H1 (cell line): ENCODE results near the gene PKMYT1. TPM values are rescaled to one million over a fixed set of nuclear protein-coding genes. Genes with fewer than 3 reads are reported as not detected.

Experiments
- BRCA1 ChIP-seq: IDR thresholded peaks from 2 replicates; pipeline ENCODE4 v1.6.1; 2012; ENCODE audit warnings: low read depth, low read length, improper control_type of control experiment
- polyA plus RNA-seq, 7 experiments: library from polyadenylated mRNA; depleted of rRNA in 3 of 7; stranded (reverse) in 5 of 7; unstranded in 2 of 7; fragments of >200 nt in 5 of 7; fragments of 200-250 nt in 2 of 7; gene quantifications; 1 replicate in 5 of 7; 2 replicates in 1 of 7; 4 replicates in 1 of 7; pipeline versions ENCODE4 v1.2.1 to v1.2.3, GENCODE V29; 2011 to 2013; ENCODE audit warnings: missing spikeins in 2 of 7, mixed read lengths in 2 of 7
- total RNA-seq: library from RNA; stranded (reverse); fragmentation: NEBNext Ultra II Directional; extraction: Animal tissue kit (Norgen Biotek cat#: 25700); gene quantifications from 2 replicates; pipeline ENCODE4 v1.2.1, GENCODE V29; 2021
- TF ChIP-seq, protein P1 (sequence below), 3 experiments: IDR thresholded peaks; 1 replicate in 2 of 3; 2 replicates in 1 of 3; pipeline versions ENCODE4 v1.5.1 to v1.6.1; 2011; ENCODE audit warnings: low read length in 3 of 3, mild to moderate bottlenecking in 3 of 3, inconsistent platforms in 2 of 3, low read depth in 1 of 3, moderate library complexity in 1 of 3; ENCODE audit not compliant: insufficient read depth in 1 of 3; ENCODE audit errors: control extremely low read depth in 1 of 3

The PKMYT1 gene
- total and polyA plus RNA-seq, 2 of the 8 experiments (the other 6 are each of a cell fraction or from before 2014, with no cell fraction given), result 74.7 to 85.2 TPM

DNA sequence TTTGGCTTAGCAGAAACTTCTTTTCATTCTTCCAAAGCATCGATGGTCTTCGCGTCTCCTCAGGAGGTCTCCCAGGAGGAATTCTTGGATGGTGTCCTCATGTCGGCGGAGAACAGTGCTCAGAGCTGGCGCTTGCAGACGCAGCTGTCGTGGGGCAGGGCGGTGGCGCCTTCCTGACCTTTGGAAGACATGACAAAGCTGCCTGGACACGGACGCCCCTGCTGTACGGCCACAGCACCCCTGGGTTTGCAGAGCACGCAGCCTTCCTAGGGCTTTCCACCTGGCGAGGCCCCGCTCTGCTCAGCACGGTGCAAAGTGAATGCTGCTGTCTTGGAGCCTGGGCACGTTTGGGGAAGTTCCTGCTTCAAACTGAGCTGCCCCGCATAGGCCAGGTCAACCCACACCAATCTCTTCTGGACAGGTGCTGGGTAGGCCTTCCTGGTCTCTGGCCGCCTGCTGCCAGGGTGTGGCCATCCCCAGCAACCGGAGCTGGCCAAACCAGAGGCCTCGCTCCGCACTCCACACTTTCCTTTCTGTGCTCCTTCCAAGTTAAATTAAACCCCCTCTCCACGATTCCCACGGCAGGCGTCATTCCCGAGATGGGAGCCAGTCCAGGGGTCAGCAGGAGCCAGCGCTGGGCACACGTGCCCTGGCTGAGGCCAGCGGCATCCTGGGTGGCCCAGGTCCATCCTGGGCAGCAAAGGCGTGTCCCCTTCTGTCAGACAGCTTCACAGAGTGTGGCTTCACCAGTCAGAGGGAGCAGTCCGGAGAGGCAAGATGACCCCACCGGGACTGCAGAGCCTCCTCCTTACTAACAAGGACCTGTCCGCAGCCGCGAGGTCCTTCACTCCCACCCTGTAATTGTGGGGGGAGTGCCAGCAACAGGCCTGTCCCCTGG, 31.2 kb downstream of the PKMYT1 start (continued):
- TF ChIP-seq, protein P1, sequence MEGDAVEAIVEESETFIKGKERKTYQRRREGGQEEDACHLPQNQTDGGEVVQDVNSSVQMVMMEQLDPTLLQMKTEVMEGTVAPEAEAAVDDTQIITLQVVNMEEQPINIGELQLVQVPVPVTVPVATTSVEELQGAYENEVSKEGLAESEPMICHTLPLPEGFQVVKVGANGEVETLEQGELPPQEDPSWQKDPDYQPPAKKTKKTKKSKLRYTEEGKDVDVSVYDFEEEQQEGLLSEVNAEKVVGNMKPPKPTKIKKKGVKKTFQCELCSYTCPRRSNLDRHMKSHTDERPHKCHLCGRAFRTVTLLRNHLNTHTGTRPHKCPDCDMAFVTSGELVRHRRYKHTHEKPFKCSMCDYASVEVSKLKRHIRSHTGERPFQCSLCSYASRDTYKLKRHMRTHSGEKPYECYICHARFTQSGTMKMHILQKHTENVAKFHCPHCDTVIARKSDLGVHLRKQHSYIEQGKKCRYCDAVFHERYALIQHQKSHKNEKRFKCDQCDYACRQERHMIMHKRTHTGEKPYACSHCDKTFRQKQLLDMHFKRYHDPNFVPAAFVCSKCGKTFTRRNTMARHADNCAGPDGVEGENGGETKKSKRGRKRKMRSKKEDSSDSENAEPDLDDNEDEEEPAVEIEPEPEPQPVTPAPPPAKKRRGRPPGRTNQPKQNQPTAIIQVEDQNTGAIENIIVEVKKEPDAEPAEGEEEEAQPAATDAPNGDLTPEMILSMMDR (IDR thresholded peaks at IDR 0.05; ENCODE audit: control extremely low read depth in 1 of 3, insufficient read depth in 1 of 3, low read depth in 1 of 3, low read length in 3 of 3), result no peak
- no peak for TF ChIP-seq BRCA1
- TF ChIP-seq, all 59 proteins: peak for 0
